NCI-H446 treated with DMSO at 0.1 percent for 48 hours (cell line): ENCODE measurements around the gene YBX2.
A peak's percentile ranks its signal among the peaks of the same experiment; 100 is the strongest.

ENCODE experiments used
- DNase-seq: peaks from one replicate; lab custom pipeline; 2025; lab: John Stamatoyannopoulos, UW

YBX2 gene

DNA sequence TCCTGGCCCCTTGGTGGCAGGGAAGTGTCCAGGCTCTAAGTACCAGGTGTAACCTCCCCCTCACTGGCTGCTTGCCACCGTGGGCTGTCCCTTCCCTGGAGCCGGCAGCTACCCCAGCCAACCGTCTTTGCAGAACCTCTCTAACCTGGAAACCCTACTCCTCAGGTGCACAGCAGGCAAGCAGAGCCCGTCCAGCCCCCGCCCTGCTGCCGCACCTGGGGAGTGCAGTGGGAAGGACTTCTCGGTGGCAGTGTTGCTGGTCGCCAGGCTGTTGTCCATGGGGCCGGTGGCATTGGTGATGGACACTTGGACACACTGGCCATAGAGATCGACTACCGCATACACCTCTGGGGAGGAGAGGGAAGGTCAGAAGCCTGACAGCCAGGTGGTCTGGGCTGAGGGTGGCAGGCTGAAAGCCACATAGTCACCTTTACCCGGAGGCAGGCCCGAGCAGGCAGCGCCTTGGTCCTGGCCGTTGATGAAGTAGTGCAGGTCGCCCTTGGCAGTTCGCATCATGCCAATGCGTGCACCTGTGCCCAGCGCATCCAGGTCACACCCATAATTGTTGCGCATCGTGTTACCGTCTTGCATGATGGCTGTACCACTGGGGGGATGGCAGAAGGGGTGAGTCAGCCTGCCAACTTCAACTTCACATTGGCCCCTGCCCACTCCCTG is 28.2 kb upstream of the YBX2 start:
- no peak for DNase-seq

DNA sequence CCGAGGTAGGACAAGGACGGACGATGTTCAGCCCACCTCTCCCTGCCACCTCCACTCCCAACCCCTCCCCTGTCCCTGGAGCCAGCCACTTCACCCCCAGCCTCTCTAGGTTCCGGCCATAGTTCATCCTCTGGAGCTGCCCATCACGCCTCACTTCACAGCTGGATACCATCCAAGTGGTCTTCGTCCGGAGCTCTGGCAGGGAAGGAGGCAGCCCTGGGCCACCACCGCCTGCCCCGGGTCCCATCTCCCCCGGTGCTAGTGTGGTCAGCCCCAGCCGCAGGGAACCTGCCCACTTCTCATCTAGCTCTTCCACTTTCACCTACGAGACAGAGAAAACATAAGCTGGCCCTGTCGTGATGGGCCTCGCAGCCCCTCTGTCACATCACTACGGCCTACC is 27.0 kb upstream of the YBX2 start:
- DNase-seq, result no peak

DNA sequence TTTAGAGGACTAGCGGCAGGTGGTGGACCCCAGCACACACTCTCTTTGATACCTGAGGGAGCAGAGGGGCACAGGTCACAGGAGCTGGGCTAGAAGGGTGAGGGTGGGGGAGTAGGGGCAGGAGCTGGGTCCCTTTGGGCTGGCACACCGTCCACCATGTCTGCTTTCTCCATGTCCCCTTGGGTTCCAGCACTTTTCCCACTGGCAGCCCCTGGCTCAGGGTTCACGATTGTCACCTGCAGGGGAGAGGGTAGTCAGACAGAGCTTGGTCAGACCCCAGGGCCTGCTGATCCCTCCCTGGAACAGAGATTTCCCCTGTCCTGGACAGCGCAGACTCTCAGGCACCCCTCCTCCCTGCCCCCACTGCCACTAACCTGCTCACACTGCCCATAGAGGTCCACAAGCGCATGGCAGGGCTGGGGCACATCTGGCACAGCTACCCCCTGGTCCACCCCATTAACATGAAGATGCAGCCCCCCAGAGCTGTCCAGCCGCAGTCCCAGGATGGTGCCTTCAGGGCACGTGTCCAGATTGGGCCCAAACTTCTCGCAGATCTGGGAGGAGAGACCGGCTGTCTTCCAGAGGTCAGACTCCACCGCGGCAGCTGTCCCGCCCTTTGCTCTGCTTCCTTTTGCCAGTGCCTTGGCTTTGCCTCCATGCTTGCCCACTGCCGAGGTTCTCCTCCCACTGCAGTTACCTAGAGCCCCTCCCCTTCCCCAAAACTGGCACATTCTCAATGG is 23.9 kb upstream of the YBX2 start:
- DNase-seq, result no peak

DNA sequence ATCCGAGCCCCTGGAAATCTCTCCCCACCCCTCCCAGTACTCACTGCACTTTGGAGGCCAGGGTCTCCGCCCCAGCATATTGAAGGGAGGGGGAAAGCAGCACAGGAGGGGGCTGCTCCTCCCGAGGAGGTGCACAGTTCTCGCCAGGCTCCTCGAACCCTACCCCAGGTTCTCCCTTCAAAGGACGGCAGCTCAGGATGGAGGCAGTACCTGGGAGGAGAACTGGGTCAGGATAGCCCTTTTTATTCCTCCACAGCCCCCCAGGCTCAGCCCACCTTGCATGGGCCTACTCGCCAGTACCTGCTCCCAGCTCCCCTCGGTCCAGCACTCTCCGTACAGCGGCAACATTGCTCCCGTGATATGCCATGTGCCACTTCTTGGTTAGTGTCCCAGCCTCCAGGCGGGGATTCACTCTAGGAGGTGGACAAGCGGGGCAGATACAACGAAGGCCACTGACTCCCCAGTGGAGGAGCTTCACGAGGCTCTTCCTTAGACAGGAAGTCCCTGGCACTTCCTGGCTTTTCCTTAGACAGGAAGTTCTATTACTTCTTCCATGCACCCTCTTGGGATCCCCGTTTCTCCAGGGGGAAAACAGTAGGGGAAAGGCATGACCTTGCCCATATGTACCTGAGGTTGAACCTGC is 22.8 kb upstream of the YBX2 start:
- DNase-seq, result no peak

DNA sequence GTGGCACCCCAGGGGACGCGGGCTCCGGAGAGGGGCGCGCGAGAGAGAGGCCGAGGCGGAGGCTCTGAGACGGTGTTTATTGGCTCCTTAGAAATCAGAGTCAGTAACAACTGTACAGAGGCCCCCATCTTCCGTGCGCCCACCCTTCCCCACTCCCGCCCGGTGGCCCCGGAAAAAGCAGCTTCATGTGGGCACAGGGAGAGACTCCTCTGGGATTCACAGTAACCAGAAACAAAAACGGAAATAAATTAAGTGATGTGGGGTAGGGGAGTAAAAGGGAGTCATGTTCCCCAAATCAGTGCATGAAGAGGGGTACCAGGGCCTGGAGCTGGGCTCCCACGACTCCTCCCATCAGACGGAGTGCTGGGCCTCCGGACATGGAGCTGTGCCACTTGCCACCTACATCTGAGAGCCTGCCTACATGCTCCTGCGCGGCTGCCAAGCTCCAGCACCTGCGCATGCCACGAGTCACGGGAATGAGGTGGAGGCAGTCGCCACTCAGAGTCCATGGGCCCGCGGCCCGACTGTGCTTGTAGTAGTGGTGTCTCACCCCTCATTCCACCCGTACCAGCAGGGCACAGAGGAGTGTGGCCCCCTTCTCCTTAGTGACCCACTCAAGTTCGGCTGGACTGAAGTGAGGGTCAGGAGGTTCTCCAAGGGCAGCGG is 21.3 kb upstream of the YBX2 start:
- DNase-seq, result no peak

DNA sequence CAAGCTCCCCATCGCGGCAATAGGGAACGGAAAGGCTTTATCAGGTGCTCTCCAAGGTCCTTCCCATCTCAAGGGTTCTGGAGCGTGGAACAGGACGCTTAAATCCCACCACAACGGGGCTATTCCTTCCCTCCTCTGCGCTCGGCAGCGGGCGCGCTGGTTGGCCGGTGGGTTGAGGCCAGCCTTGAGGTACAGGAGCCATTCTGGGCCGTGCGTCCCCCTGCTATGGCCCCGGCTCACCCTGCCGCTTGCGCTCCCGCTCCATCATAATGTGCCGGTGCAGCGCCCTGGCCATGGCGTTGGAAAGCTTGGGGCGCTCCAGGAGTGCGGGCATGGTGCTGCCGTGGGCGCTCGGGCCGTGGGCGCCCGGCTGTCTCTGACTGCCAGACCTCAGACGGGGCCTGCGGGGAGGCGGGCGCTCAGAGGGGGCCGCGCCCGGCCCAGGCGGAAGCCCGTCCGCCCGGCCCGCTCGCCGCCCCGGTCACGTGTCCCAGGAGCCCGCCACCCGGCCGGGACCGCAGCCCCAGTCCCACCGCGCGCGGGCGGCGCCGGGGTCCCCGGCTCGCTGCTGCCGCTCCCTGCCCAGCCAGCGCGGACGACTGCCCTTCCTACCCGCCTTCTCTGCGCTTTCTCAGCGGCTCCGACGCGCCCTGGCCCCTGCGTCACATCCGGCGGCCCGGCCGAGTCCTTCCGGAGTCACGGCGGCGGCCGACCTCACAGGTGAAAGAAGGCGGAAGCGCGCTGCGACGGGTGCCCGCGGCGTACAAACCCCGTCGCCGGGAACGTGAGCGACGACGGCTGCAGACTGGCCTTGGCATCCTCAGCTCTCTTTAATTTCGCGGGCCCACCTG is 20.5 kb upstream of the YBX2 start, which contains the start of gene GPS2:
Gene GPS2 (minus strand): TSS at position 642 of the 851 bp plus-strand sequence. CDS start 308 bp downstream, at position 334.
- DNase-seq, result peak; percentile 65

DNA sequence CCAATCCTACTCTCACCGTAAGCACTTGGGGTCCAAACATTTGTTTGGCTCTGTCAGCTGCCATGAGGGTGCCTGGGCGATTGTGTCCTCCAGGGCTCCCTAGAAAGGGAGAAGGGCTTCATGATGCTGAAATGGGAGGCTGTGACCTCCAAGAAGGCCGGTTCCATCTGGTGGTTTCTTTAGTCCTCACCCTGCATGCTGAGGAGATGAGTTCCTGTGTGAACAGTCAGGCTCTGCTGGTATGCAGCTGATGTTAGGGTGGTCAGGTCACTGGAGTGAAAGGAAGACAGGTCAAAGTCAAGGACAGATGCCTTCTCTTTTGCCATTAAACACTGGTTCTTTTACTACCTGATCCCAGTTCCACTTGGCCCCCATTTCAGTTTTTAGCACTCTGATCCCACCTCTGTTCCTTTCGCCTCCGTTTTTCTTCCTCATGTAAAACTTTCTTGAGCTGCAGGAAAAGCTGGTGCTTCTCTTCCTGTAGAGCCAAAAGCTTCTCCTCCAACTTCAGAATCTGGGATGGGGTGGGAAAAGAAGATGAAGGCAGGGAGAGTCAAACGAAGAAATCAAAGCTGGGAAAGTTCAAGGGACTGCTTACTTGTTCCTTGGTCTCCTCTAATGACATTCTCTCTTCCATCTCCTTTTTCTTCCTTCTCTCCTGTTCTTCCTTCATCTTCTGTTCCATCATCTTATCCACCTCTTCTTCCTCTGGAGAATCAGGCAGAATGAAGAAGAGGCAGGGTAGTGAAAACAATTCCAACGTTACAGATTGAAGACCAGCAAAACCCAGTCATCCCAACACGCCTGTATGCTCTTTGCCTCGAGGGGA is 19.7 kb upstream of the YBX2 start:
- DNase-seq, result no peak

DNA sequence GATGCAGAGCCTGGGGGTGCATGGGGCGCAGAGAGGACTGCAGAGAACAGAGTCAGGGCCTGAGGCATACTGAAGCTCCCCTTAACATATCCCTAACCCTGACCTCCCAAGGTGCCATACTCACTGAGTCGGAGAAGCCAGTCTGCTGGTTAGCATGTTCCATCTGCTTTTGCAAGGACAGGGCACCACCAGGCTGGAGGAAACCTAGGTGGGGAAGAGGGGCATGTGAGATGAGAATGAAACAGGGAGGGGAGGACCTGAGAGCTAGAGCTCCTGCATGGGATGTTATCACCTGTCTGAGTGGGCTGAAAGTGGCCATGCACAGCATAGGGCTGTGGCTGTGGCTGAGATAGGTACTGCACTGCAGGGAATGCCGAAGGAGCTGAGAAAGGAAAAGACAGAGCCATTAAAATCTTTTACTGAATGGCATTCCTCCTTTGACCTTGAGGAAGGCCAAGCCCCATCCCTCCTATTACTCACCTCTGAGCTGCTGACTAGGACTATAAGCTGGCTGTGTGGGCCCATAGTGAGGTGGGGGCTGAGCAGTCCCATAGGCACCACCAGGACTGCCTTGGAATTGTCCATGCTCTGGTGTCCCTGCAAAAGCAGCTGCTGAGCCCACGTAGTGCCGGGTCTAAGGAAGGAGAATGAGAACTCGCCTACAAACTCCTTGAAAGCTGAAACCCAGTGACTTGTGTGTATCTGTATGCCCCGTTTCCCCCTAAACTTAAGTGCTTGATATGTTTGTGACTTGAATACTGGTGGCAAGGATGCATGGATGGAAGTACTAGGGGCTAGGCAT is 18.9 kb upstream of the YBX2 start:
- no peak for DNase-seq

DNA sequence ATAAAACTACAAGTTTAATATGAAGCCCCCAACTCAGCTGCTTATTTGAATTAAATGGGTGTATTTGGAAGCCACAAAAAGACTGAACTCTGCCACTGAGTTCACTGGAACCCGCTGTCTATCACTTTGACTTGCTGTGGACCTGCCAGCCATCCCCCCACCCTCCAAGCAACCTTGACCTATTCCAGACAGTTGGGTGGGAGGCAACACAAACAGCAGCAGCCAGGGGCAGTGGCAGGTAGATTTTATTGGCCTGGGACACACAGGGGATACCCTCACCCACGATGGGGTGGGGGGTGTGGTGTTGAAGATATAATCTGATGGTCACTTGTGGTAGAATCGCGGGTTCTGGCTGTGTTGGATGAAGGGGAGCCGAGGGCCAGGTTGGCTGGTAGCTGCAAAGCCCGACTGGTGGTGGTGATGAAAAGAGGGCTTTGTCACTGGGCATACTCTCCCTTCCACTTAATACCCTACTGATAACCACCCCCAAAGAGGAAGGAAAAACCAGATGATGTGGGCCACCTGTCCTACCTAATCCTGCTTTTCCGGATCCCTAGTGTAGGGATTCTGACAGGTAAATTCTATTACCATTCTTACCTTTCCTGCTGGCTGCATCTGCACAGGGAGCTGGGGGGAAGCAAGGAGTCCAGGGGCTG is 18.1 kb upstream of the YBX2 start:
- no peak for DNase-seq

DNA sequence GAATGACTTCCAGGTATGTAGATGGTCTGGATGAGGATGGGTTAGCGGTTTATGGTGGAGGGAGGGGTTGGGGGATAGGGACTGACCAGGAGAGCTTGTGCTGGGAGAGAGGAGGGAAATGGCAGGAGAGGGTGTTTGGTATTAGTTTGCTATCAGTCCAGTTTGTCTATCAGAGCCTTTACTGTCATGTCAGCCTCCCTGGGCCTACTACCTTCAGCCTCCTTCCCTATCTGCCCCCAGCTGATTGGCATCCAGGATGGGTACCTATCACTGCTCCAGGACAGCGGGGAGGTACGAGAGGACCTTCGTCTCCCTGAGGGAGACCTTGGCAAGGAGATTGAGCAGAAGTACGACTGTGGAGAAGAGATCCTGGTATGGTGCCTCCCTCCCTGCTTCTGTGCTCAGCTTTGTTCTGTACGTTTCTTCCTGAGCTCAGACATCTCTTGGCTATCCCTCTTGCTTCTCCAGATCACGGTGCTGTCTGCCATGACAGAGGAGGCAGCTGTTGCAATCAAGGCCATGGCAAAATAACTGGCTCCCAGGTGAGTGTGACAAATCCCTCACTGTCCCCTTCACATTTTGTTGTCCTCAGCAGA is 16.8 kb upstream of the YBX2 start:
- DNase-seq, result no peak

DNA sequence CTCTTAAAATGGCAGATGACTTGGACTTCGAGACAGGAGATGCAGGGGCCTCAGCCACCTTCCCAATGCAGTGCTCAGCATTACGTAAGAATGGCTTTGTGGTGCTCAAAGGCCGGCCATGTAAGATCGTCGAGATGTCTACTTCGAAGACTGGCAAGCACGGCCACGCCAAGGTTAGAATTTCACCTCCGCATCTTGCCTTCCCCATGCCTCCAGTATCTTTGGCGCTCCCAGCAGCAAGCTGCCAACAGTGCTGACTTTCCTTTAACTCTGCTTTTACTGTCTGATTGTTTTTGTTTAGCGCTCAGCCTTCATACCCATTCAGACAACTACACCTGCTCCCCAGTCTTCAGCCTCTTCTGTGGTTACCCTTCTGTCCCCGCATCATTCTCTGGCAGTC is 15.2 kb upstream of the YBX2 start:
- no peak for DNase-seq

DNA sequence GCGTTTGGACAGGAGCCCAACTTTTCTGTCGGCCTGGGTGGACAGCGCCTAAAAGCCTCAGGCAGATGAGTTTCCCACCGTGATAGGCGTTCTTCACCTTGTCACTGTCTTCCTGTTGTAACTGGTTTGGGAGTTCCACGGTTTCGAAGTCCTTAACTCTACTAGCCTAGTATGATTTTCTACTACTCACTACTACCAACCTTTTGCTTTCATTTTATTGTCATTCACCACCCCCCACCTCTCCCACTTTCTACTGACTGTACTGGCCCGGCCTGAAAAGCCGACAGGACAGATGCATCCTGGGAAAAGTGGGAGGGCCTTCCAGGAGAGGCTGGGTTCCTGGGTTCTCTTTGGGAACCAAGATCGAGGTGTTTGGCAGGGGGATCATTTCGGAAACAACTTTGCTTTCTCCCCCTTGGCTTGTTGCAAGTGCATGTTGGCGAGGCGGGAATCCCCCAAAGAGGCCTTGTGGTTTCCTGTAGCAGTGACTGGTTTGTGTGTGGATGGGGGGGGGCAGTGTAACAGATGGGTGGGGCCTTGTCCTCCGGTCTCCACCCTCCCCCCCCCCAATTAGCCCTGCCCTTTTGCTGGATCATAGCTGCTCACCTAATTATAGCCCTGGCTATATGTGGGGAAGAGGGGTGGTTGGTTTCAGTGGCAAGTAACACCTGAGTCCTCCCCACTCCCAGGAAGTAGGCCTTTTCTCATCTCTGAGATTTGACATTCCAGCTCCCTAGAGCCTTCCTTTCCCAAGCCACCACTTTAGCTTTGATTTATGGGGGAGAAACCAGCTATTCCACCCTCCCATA is 14.4 kb upstream of the YBX2 start:
- DNase-seq, result peak; percentile 53

DNA sequence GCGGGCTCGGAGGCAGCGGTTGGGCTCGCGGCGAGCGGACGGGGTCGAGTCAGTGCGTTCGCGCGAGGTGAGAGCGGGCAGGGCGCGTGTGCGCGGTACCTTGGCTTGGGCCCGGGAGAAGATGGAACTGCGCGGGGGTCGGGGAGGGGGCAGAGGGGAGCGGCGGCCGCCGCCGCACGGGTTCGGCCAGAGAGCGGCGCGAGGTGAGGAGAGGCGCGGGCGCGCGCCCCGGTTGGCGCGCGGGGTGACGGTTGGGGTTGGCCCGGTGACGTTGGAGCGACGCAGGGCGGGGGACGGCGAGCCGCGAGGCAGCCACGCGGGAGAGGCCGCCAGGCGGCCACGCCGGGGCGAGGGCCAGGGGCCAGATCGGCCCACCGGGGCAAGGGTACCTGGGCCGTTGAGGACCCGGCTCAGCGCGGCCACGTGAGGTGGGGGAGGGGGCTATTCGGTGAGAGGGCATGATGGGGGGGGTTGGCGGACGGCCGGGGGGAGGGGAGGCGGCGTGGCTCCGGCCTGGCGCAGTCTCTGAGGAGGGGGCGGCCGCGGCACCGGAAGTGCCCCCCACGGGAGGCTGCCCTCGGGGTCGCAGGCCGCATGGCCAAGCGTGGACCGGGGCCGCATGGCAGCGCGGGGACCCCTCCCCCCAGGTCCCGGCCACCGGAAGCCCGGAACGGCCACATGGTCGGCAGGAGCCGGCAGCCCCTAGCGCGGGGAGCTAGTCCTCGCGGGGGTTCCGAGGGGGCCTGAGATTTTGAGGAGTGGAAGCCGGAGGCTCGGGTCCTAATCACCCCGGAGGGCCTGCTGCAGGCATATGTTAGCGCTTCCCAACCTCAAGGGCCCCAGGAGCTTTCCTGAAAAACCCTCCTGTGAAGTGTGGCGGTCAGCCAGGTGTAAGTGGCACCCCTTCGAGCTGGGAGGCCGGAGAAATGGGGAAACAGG is 13.5 kb upstream of the YBX2 start:
- DNase-seq, result no peak

DNA sequence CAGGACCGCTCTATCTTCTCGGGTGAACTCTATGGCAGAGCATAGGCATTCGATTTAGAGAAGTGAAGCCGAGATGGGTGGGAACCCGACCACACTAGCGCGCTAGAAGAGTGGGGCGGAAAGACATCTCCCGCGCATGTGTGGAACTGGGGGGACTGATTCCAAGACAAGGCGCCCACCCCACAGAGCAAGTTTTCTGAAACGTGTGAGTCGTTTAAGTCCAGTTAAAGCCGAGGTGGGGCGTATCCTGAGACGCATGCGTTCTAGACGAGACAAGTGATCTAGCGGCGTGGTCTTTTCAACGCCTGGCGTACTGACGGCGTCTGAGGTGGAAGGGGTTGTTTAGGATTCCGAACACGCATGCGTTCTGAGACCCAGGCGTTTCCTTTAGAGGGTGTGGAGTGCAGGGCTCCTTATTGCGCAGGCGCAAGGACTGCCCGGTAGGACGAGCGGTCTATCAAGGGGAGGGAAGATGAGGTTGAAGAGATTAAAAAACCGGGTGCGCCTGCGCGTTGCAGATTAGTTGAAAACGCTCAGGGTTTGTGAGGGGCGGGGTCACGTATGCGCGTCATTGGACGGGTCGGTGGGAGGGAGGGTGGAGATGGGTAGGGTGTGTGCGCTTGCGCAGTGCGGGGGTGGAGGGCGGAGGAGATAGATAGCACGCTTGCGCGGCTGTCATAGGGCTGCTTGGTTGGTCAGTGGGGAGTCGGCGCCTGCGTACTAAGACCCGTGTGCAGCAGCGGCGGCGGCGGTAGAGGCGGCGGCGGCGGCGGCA is 12.7 kb upstream of the YBX2 start, which contains the start of gene EIF5A:
Gene EIF5A (plus strand): TSS at position 718 of the 775 bp plus-strand sequence. CDS start 2,008 bp downstream, outside the sequence.
- DNase-seq, result peak; percentile 99

DNA sequence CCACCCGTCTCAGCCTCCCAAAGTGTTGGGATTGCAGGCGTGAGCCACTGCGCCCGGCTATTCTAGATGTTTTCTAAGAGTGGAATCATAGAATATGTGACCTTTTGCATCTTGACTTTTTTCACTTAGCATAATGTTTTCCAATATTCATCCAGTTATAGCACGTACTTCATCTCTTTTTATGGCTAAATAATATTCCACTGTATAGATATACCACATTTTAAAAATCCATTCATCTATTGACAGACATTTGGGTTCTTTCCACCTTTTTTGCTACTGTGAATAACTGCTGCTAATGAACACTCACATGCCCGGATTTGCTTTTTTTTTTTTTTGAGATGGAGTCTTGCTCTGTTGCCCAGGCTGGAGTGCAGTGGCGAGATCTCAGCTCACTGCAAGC is 9.7 kb upstream of the YBX2 start:
- DNase-seq, result no peak
